ENCODE results near the gene PDE7B. TPM values are rescaled to one million over a fixed set of nuclear protein-coding genes. Genes with fewer than 3 reads are reported as not detected.

The PDE7B gene
- total RNA-seq, 1 experiment from 2014 or later: not detected

- Histone ChIP-seq H3K27ac (ENCODE audit: low read depth, low read length, poor library complexity, severe bottlenecking) (no peak overlapping the region), H3K9me3 (ENCODE audit: low read depth, low read length, poor library complexity, severe bottlenecking) (no peaks in the 10 kb centered on the region), H3K4me3 (ENCODE audit: low read depth, low read length, poor library complexity, severe bottlenecking) (no peak overlapping the region), H3K4me1 (ENCODE audit: insufficient read depth, low read length, poor library complexity, severe bottlenecking) (peaks cover 13% of the 10 kb centered on the region), H3K36me3 (ENCODE audit: insufficient read depth, low read length, poor library complexity, severe bottlenecking) (no peaks in the 10 kb centered on the region), H3K27me3 (replicated peaks; ENCODE audit: insufficient read depth, low read depth, low read length, poor library complexity) (no peaks in the 10 kb centered on the region)
- no TSS peak for BruUV-seq (replicated peaks)
- intact Hi-C loops (cut with micrococcal nuclease; ENCODE audit: unreplicated experiment): no loop called here
- ChIA-PET CTCF (no interaction called here), POLR2A (ENCODE audit: low non-redundant PET) (no interaction called here)
- no peak for TF ChIP-seq EZH2 (IDR thresholded peaks at IDR 0.05; ENCODE audit: borderline replicate concordance, low read depth, low read length, poor library complexity, severe bottlenecking)
- no peak for TF ChIP-seq CTCF (conservative IDR thresholded peaks at IDR 0.05; ENCODE audit: low read depth, low read length)
- no peak for DNase-seq (ENCODE audit: low spot score)
These were observed 264.4 kb downstream of the PDE7B start for GRCh38 chr6:136115941-136116340.

GRCh38 chr6:136117081-136117480, 265.6 kb downstream of the PDE7B start:
- ChIA-PET CTCF (no interaction called here), POLR2A (ENCODE audit: low non-redundant PET) (interaction anchor here (0.7 kb wide), 1 partner anchor 45 kb away, joined by 3 read pairs; no protein-coding TSS in a partner anchor)
- TF ChIP-seq CTCF (conservative IDR thresholded peaks at IDR 0.05; ENCODE audit: low read depth, low read length): no peak
- no peak for TF ChIP-seq EZH2 (IDR thresholded peaks at IDR 0.05; ENCODE audit: borderline replicate concordance, low read depth, low read length, poor library complexity, severe bottlenecking)
- Histone ChIP-seq H3K4me3 (ENCODE audit: low read depth, low read length, poor library complexity, severe bottlenecking) (no peak overlapping the region), H3K4me1 (ENCODE audit: insufficient read depth, low read length, poor library complexity, severe bottlenecking) (peaks cover 13% of the 10 kb centered on the region), H3K9me3 (ENCODE audit: low read depth, low read length, poor library complexity, severe bottlenecking) (no peaks in the 10 kb centered on the region), H3K27ac (ENCODE audit: low read depth, low read length, poor library complexity, severe bottlenecking) (no peak overlapping the region), H3K27me3 (replicated peaks; ENCODE audit: insufficient read depth, low read depth, low read length, poor library complexity) (no peaks in the 10 kb centered on the region), H3K36me3 (ENCODE audit: insufficient read depth, low read length, poor library complexity, severe bottlenecking) (no peaks in the 10 kb centered on the region)
- intact Hi-C loops (cut with micrococcal nuclease; ENCODE audit: unreplicated experiment): no loop called here
- no TSS peak for BruUV-seq (replicated peaks)
- DNase-seq (ENCODE audit: low spot score): no peak

- no peak for DNase-seq (ENCODE audit: low spot score)
- H3K36me3 ChIP-seq (ENCODE audit: insufficient read depth, low read length, poor library complexity, severe bottlenecking): no peaks in the 10 kb centered on the region
- H3K4me3 ChIP-seq (ENCODE audit: low read depth, low read length, poor library complexity, severe bottlenecking): no peak overlapping the region
- ChIA-PET CTCF (no interaction called here), POLR2A (ENCODE audit: low non-redundant PET) (no interaction called here)
- no peak for TF ChIP-seq CTCF (conservative IDR thresholded peaks at IDR 0.05; ENCODE audit: low read depth, low read length)
- TF ChIP-seq EZH2 (IDR thresholded peaks at IDR 0.05; ENCODE audit: borderline replicate concordance, low read depth, low read length, poor library complexity, severe bottlenecking): no peak
- H3K9me3 ChIP-seq (ENCODE audit: low read depth, low read length, poor library complexity, severe bottlenecking): no peaks in the 10 kb centered on the region
- H3K4me1 ChIP-seq (ENCODE audit: insufficient read depth, low read length, poor library complexity, severe bottlenecking): peaks cover 5% of the 10 kb centered on the region
- H3K27me3 ChIP-seq (replicated peaks; ENCODE audit: insufficient read depth, low read depth, low read length, poor library complexity): no peaks in the 10 kb centered on the region
- BruUV-seq (replicated peaks): no TSS peak
- H3K27ac ChIP-seq (ENCODE audit: low read depth, low read length, poor library complexity, severe bottlenecking): no peak overlapping the region
- intact Hi-C loops (cut with micrococcal nuclease; ENCODE audit: unreplicated experiment): no loop called here
These were observed 267.3 kb downstream of the PDE7B start for GRCh38 chr6:136118787-136119186.

All from A673 (cell line).